Mesenchymal stem cell (in vitro differentiated cells and primary cell): ENCODE measurements around the gene PARPBP.
A peak's percentile ranks its signal among the peaks of the same experiment; 100 is the strongest.

ENCODE experiments used
- DNase-seq: peaks from one replicate; pipeline ENCODE4 v3.0.0-alpha.2; 2013
- H2AFZ ChIP-seq: one replicate; pipeline ENCODE4 v1.6.1; 2013; ENCODE audit warnings: low read depth, mild to moderate bottlenecking, control low read depth, inconsistent platforms, low read length, moderate library complexity
- H2AK5ac ChIP-seq: 2 replicates; pipeline ENCODE4 v1.6.1; 2013; ENCODE audit warnings: low read length, moderate library complexity, mild to moderate bottlenecking, inconsistent platforms; ENCODE audit not compliant: severe bottlenecking
- H2BK120ac ChIP-seq: one replicate; pipeline ENCODE4 v1.6.1; 2013; ENCODE audit warnings: low read depth, mild to moderate bottlenecking, inconsistent platforms, low read length, moderate library complexity
- H2BK12ac ChIP-seq, 2 experiments: one replicate each; pipeline ENCODE4 v1.6.1; 2013; ENCODE audit warnings: inconsistent platforms in 2 of 2, low read length in 2 of 2, mild to moderate bottlenecking in 2 of 2, moderate library complexity in 2 of 2, control low read depth in 1 of 2
- H2BK15ac ChIP-seq: one replicate; pipeline ENCODE4 v1.6.1; 2013; ENCODE audit warnings: mild to moderate bottlenecking, low read depth, inconsistent platforms; ENCODE audit not compliant: poor library complexity, severe bottlenecking
- H2BK5ac ChIP-seq: 2 replicates; pipeline ENCODE4 v1.6.1; 2013; ENCODE audit warnings: low read depth, mild to moderate bottlenecking, low read length, control low read depth, inconsistent platforms; ENCODE audit not compliant: poor library complexity, severe bottlenecking
- H3K14ac ChIP-seq, 2 experiments: one replicate each; pipeline ENCODE4 v1.6.1; 2013; ENCODE audit warnings: inconsistent platforms in 2 of 2, low read length in 2 of 2, control low read depth in 1 of 2, mild to moderate bottlenecking in 1 of 2, moderate library complexity in 1 of 2
- H3K18ac ChIP-seq, 2 experiments: one replicate each; pipeline ENCODE4 v1.6.1; 2013; ENCODE audit warnings: inconsistent platforms in 2 of 2, low read length in 2 of 2, control low read depth in 1 of 2, low read depth in 1 of 2, mild to moderate bottlenecking in 1 of 2
- H3K23ac ChIP-seq, 2 experiments: one replicate each; pipeline ENCODE4 v1.6.1; 2013; ENCODE audit warnings: inconsistent platforms in 2 of 2, low read length in 2 of 2, mild to moderate bottlenecking in 2 of 2, moderate library complexity in 2 of 2, control low read depth in 1 of 2
- H3K27ac ChIP-seq: 2 replicates; pipeline ENCODE4 v1.5.1; 2013; ENCODE audit warnings: mild to moderate bottlenecking, moderate library complexity, low read length, control low read depth, inconsistent platforms; ENCODE audit not compliant: poor library complexity, severe bottlenecking
- H3K27me3 ChIP-seq, 2 experiments: 2 replicates each; pipeline versions ENCODE4 v1.6.1 to v1.7.0; 2013; ENCODE audit warnings: low read length in 2 of 2, mild to moderate bottlenecking in 2 of 2, moderate library complexity in 2 of 2, control low read depth in 1 of 2, inconsistent platforms in 1 of 2; ENCODE audit not compliant: control insufficient read depth in 1 of 2, insufficient read depth in 1 of 2
- H3K36me3 ChIP-seq, 2 experiments: 2 replicates each; pipeline versions ENCODE4 v1.6.1 to v1.7.0; 2013; ENCODE audit warnings: low read length in 2 of 2, control low read depth in 1 of 2, inconsistent platforms in 1 of 2, low read depth in 1 of 2, mild to moderate bottlenecking in 1 of 2; ENCODE audit not compliant: insufficient read depth in 2 of 2, control insufficient read depth in 1 of 2
- H3K4ac ChIP-seq, 2 experiments: one replicate each; pipeline ENCODE4 v1.6.1; 2013; ENCODE audit warnings: inconsistent platforms in 2 of 2, low read length in 2 of 2, mild to moderate bottlenecking in 2 of 2, moderate library complexity in 2 of 2, control low read depth in 1 of 2, low read depth in 1 of 2
- H3K4me1 ChIP-seq: 2 replicates; pipeline ENCODE4 v1.6.1; 2013; ENCODE audit warnings: low read depth, low read length, control low read depth; ENCODE audit not compliant: control insufficient read depth, insufficient read depth
- H3K4me2 ChIP-seq: 2 replicates; pipeline ENCODE4 v1.6.1; 2013; ENCODE audit warnings: low read length, mild to moderate bottlenecking, inconsistent platforms; ENCODE audit not compliant: poor library complexity, severe bottlenecking
- H3K4me3 ChIP-seq, 2 experiments: 2 replicates each; pipeline versions ENCODE4 v1.5.1 to v1.7.0; 2013; ENCODE audit warnings: low read length in 2 of 2, mild to moderate bottlenecking in 2 of 2, control low read depth in 1 of 2, low read depth in 1 of 2; ENCODE audit not compliant: insufficient read depth in 1 of 2
- H3K79me1 ChIP-seq: replicated peaks from 2 replicates; pipeline ENCODE4 v1.6.1; 2013; ENCODE audit warnings: mild to moderate bottlenecking, control low read depth, low read length, inconsistent platforms; ENCODE audit not compliant: poor library complexity, severe bottlenecking
- H3K9ac ChIP-seq: 2 replicates; pipeline ENCODE4 v1.7.0; 2013; ENCODE audit warnings: mild to moderate bottlenecking, low read length, moderate library complexity
- H3K9me3 ChIP-seq: 2 replicates; pipeline ENCODE4 v1.7.0; 2013; ENCODE audit warnings: mild to moderate bottlenecking, low read length; ENCODE audit not compliant: control insufficient read depth
- H4K8ac ChIP-seq: one replicate; pipeline ENCODE4 v1.6.1; 2013; ENCODE audit warnings: inconsistent platforms, mild to moderate bottlenecking, low read length, moderate library complexity
- H4K91ac ChIP-seq: one replicate; pipeline ENCODE4 v1.6.1; 2013; ENCODE audit warnings: mild to moderate bottlenecking, low read length, inconsistent platforms
- WGBS: methylation state at CpG from one replicate; pipeline ENCODE4 v1.1.7; 2013; ENCODE audit warnings: mixed read lengths; 5-methylcytosine and 5-hydroxymethylcytosine counted together

PARPBP gene

DNA sequence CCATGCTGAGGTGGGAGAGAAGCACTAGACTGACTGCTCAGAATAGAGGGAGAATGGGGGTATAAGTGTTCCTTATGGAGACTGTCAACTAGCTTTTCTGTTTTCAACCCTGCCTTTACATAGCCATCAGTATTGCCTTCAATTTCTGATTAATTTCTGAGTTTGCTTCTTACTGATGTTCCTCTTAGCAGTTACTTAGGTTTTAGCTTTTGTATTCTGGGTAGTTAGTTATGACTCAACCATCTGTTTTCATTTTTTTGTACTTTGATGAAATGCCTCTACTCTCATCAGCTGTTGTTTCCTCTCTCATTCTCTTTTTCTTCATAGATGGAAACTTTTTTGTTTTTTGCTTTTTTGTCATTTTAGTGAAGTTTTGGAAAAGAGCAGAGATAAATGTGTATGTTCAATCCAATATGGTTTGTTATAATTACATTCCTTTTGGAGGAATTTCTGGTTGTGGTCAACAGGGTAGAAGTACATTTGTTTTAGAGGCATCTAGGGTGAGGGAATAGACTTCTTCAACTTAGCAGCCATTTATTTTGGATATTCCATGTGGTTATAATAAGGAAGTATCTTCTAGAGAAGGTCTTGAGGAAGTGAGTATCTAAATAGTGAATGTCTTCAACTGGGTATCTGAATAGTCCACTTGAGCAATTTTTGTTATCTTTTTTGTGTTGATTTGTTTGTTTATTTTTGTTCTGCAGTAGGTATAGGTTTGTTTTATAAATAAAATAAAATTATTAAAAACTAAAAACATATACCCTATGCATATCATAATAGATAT, 48.0 kb downstream of the PARPBP start:
- no peaks in the 10 kb centered on the region for H3K36me3 ChIP-seq
- peak; percentile 4 for DNase-seq
- H3K14ac ChIP-seq: no peak overlapping the region
- peak overlapping the region in 1 of 2 experiments; percentile 43 for H3K18ac ChIP-seq
- no peak overlapping the region for H2BK5ac ChIP-seq
- no peak overlapping the region for H2BK12ac ChIP-seq
- peak overlapping the region; percentile 25 for H3K9ac ChIP-seq
- no peaks in the 10 kb centered on the region for H3K79me1 ChIP-seq
- no peaks in the 10 kb centered on the region for H3K27me3 ChIP-seq
- H4K91ac ChIP-seq: no peak overlapping the region
- H3K4me3 ChIP-seq: no peak overlapping the region
- H2BK120ac ChIP-seq: no peak overlapping the region
- H4K8ac ChIP-seq: no peak overlapping the region
- H3K4me1 ChIP-seq: no peaks in the 10 kb centered on the region
- no peak overlapping the region for H3K27ac ChIP-seq
- no peak overlapping the region for H3K4me2 ChIP-seq
- no peak overlapping the region for H3K4ac ChIP-seq
- no peak overlapping the region for H2AK5ac ChIP-seq
- no peak overlapping the region for H3K23ac ChIP-seq
- H3K9me3 ChIP-seq: no peaks in the 10 kb centered on the region
- H2BK15ac ChIP-seq: no peak overlapping the region
- no peak overlapping the region for H2AFZ ChIP-seq

DNA sequence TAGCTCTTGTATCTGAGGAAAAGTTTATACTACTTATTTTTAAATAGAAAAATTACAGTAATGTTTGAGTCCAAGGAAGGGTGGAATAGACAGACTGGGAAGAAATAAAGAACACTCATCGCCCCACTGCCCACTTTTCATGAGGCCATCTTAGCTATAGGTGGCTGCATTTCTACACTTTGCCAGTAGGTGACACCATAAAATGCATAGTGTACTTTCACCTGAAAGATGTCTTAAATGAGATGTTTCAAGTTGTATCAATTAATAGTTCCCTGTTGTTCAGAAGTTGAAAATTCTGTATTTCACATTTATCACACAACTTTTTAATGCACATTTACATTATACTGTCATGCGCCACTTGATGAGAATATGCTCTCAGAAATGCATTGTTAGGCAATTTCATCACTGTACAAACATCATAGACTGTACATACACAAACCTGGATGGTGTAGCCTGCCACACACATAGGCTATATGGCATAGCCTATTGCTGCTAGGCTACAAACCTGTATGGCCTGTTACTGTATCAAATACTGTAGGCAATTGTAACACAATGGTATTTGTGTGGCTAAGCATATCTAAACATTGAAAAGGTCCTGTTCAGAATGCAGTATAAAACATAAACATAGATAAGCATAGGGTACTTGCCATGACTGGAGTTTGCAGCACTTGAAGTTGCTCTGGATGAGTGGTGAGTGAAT, 50.1 kb downstream of the PARPBP start:
- no peak overlapping the region for H3K23ac ChIP-seq
- no peak overlapping the region for H3K14ac ChIP-seq
- H3K4me1 ChIP-seq: no peaks in the 10 kb centered on the region
- no peaks in the 10 kb centered on the region for H3K9me3 ChIP-seq
- H3K79me1 ChIP-seq: no peaks in the 10 kb centered on the region
- H3K27me3 ChIP-seq: no peaks in the 10 kb centered on the region
- WGBS: 100% methylated on average over 2 of the region's 2 CpGs
- H3K4me2 ChIP-seq: no peak overlapping the region
- H2BK5ac ChIP-seq: no peak overlapping the region
- no peak overlapping the region for H4K91ac ChIP-seq
- no peak overlapping the region for H3K9ac ChIP-seq
- H3K4ac ChIP-seq: no peak overlapping the region
- peak; percentile 51 for DNase-seq
- H2AK5ac ChIP-seq: no peak overlapping the region
- no peak overlapping the region for H3K27ac ChIP-seq
- no peak overlapping the region for H2BK120ac ChIP-seq
- no peak overlapping the region for H2BK15ac ChIP-seq
- H4K8ac ChIP-seq: no peak overlapping the region
- no peak overlapping the region for H2AFZ ChIP-seq
- no peak overlapping the region for H3K4me3 ChIP-seq
- H2BK12ac ChIP-seq: no peak overlapping the region
- peak overlapping the region in 1 of 2 experiments; percentile 57 for H3K18ac ChIP-seq
- H3K36me3 ChIP-seq: no peaks in the 10 kb centered on the region

- no peaks in the 10 kb centered on the region for H3K4me1 ChIP-seq
- H3K4ac ChIP-seq: no peak overlapping the region
- no peaks in the 10 kb centered on the region for H3K27me3 ChIP-seq
Measured at GRCh38 chr12:102171951-102172350, 52.0 kb downstream of the PARPBP start.

DNA sequence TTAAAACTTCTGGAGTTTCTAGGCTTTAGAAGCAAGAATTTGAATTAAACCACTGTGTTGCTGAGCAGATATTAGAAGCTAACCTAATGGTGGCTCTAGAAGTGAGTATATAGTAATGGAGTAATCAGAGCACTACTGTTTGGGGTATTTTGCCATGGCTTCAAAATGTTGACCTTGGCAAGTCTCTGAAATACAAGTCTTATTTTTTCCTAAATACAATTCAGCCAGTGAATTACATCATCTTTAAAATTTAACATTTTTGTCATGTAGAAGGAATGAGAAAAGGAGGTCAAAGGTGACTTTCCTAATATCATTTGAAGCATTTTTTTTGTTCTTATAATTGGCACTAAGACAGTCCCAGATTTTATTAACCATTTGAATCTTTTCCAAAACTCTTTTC, 52.5 kb downstream of the PARPBP start:
- no peak overlapping the region for H3K18ac ChIP-seq
- no peak overlapping the region for H2AK5ac ChIP-seq
- no peaks in the 10 kb centered on the region for H3K79me1 ChIP-seq
- no peak overlapping the region for H3K14ac ChIP-seq
- H2BK5ac ChIP-seq: no peak overlapping the region
- H3K4ac ChIP-seq: no peak overlapping the region
- H2AFZ ChIP-seq: no peak overlapping the region
- H3K9ac ChIP-seq: peak overlapping the region; percentile 74
- H3K27ac ChIP-seq: no peak overlapping the region
- H3K27me3 ChIP-seq: no peaks in the 10 kb centered on the region
- H3K4me1 ChIP-seq: no peaks in the 10 kb centered on the region
- no peak overlapping the region for H3K23ac ChIP-seq
- no peak overlapping the region for H2BK12ac ChIP-seq
- no peak overlapping the region for H2BK120ac ChIP-seq
- H3K4me2 ChIP-seq: no peak overlapping the region
- no peak overlapping the region for H4K8ac ChIP-seq
- H3K4me3 ChIP-seq: no peak overlapping the region
- peak; percentile 26 for DNase-seq
- no peak overlapping the region for H4K91ac ChIP-seq
- no peak overlapping the region for H2BK15ac ChIP-seq
- H3K9me3 ChIP-seq: no peaks in the 10 kb centered on the region
- no peaks in the 10 kb centered on the region for H3K36me3 ChIP-seq

More at GRCh38 chr12:102171951-102172350, 52.0 kb downstream of the PARPBP start:
- peak overlapping the region; percentile 74 for H3K9ac ChIP-seq
- no peak overlapping the region for H3K23ac ChIP-seq
- H2BK15ac ChIP-seq: no peak overlapping the region
- no peak overlapping the region for H2BK5ac ChIP-seq
- H3K79me1 ChIP-seq: no peaks in the 10 kb centered on the region
- H4K91ac ChIP-seq: no peak overlapping the region
- H2AFZ ChIP-seq: no peak overlapping the region
- H2BK120ac ChIP-seq: no peak overlapping the region
- H2BK12ac ChIP-seq: no peak overlapping the region
- no peak for DNase-seq
- H2AK5ac ChIP-seq: no peak overlapping the region
- no peak overlapping the region for H3K4me3 ChIP-seq
- no peak overlapping the region for H3K4me2 ChIP-seq
- H3K27ac ChIP-seq: no peak overlapping the region
- H3K9me3 ChIP-seq: no peaks in the 10 kb centered on the region
- no peak overlapping the region for H3K18ac ChIP-seq
- H3K14ac ChIP-seq: no peak overlapping the region
- H3K36me3 ChIP-seq: no peaks in the 10 kb centered on the region
- no peak overlapping the region for H4K8ac ChIP-seq
